NCI-H2196 treated with DMSO at 0.1 percent for 48 hours (cell line): ENCODE measurements around the gene CD109.
"Not testable (repeated sequence)": the region's sequence is repeated elsewhere in the genome, so short reads cannot be mapped to it uniquely, and the experiment has no call there.

Experiments
- DNase-seq: peaks from one replicate; lab custom pipeline; 2025; ENCODE audit not compliant: unreplicated experiment; lab: John Stamatoyannopoulos, UW

The CD109 gene

DNA sequence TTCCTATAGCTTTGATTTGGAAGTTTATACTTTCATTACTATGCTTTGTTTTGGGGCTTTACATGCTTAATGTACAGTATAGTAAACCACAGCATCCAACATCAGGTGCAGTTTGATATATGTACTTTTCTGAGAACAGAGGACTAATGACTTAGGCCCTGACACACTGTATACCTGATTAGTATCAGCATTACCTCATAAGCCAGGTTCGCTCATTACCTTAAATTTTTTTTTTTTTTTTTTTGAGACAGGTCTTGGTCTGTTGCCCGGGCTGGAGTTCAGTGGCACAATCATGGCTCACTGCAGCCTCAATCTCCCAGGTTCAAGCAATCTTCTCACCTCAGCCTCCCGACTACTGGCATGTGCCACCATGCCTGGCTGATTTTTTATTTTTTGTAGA, 28.4 kb downstream of the CD109 start:
- DNase-seq, result no peak

DNA sequence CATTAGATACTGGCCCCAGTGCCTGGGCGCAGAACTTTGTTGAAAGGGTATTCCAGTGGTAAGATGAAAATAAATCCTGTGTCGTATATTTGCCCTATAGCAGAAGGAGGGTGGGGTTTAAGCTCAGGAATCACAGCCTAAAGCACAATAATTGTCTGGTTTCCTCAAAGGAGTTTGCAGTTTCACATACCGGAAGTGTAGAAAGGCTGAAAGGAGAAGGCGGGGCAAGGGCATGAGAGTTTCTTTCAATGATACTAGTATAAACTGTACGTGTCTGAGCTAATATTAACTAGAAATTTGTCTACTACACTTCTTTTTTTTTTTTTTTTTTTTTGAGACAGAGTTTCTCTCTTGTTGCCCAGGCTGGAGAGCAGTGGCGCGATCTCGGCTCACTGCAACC, 29.2 kb downstream of the CD109 start:
- not testable (repeated sequence) for DNase-seq

GRCh38 chr6:73727114-73727513, 31.1 kb downstream of the CD109 start:
- no peak for DNase-seq

GRCh38 chr6:73728548-73729205, 32.7 kb downstream of the CD109 start:
- DNase-seq, result no peak

DNA sequence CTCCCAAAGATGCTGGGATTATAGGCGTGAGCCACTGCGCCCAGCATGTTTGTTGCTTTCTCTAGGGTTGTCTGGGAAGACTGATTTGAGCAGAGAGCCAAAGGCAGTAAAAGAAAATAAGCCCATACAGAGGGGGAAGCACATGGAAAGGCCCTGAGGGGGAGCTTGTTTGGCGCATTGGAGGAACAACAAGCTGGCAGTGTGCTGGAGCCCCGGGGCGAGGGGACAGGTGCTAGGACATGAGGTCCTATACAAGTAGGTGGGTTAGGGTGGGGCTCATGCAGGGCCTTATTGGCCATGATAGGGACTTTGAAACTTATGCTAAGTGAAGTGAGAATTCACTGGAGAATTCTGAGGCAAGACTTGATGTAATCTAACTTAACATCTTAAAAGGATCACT, 35.3 kb downstream of the CD109 start:
- no peak for DNase-seq

- DNase-seq, result peak; percentile 36
Observed at GRCh38 chr6:73732845-73733675, 37.1 kb downstream of the CD109 start.

- no peak for DNase-seq
Observed at GRCh38 chr6:73733791-73734190, 37.8 kb downstream of the CD109 start.

DNA sequence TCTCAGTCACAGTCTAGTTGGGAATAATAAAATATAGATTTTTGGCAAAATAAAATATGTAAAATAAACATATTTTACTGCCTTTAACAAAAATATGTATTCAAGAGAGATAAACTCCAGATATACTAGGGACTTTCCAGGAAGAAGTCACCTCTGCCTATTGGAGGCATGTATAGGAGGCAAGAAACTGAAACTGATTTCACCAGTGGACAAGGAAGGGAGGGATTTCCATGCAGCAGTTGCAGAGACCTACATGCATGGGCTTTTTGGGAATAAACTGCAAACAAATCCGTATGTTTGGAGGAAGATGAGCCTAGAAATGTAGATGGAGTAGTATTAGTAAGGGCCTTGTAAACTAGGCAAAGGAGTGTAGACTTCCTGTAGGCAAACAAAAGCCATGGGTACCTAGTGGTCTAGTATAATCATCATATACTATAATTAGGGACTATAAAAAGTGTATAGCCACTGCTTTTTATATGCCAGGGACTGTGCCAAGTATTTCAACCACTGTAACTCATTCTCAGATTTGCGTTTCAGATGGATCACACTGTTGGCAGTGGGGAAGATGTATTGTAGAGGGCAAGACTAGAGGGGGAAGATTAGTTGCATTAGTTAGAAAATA, 38.9 kb downstream of the CD109 start:
- DNase-seq, result no peak

- DNase-seq, result no peak
Observed at GRCh38 chr6:73738367-73739028, 42.5 kb downstream of the CD109 start.

GRCh38 chr6:73739096-73739495, 43.1 kb downstream of the CD109 start:
- peak; percentile 25 for DNase-seq

DNA sequence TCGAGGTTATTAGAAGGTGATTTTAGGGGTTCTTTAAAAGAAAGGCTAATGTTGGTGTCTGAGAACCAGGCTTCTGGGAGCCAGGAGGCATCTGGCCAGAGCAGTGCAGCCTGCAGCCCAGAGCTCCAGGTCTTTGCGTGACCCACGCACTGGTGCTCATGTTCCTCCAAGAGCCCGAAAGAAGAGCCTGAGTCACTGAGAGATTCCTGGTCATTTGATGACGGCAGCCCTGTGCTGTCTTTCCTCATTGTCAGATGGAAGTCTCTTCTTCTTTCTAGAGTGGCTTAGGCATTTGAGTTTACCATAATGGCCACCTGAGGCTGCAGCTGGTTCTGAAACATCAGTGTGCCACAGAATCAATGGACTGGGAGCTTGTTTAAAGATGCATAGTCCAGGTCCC, 46.4 kb downstream of the CD109 start:
- no peak for DNase-seq

GRCh38 chr6:73743081-73743480, 47.1 kb downstream of the CD109 start:
- DNase-seq, result no peak

DNA sequence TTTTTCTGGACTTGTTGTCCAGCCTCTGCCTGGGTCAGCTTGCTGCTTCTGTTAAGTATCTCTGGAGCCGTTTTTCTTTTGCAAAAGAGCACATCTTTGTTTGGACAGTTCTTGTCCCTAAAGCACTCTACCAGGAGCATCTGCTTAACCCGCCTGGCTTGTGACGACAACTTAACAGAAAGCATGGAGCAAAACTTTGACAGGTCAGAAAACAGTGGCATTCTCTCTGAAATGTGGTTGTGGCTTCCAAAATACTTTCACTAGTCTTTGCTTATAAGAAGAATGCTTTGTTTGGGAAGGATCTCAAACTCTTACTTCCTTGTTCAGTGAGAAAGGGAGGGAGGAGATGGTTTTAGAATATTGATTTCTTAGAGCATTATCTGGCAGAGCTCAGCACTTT, 47.6 kb downstream of the CD109 start:
- DNase-seq, result no peak

DNA sequence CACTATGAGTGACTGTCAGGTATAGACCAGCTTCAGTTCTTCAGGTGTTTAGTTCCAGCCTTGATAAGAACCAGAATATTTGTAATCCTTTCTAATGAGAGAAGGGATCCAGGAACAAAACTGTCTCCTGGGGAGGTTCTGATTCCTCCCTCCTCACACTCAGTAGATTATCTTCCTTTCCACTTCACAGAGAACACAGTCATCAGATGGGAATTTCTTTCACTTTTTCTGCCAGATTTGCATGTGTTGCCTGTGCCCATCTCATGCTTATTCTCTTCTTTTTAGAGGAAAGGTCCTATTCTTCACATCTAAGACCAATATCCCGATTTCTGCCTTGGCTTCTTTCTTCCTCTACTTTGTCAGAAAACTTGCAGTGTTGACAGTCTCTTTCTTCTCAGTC, 50.8 kb downstream of the CD109 start:
- DNase-seq, result no peak

DNA sequence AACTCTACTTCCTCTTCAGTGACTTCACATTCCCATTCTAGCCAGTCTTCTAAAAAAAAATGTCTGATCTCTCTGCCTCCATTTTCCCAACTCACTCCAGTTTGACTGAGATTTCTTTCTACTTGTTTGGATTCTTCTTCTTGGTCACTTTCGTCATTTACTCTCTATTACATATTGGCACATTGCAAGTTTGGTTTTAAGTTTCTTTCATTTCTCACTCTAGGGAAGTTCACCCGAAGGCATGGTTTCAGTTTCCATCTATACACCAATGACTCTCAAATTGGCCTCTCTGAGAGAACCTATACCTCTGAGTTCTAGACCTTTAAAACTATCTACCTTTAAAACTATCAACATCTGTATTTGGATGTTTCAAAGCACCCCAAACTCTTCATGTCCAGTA, 51.3 kb downstream of the CD109 start:
- DNase-seq, result no peak

- DNase-seq, result no peak
Observed at GRCh38 chr6:73752943-73753342, 56.9 kb downstream of the CD109 start.

- DNase-seq, result no peak
Observed at GRCh38 chr6:73766040-73766439, 70.0 kb downstream of the CD109 start.

DNA sequence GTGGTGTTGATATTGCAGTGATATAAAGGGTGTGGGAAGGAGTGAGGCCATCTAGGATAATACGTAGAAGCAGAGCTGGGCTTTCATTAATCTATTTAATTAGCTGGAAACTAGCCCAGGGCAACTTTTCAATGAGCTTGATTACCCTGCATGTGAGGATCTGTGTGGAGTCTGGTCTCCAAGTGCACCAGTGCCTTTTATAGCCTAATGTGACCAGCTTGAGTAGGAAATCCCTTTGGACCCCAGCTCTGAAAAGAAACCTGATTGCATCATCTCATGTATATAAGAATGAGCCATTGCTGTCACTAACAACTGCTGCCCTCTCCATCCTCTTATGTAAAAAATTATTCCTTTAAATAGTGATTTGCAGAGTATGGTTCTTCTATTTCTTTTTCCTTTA, 72.6 kb downstream of the CD109 start:
- DNase-seq, result no peak

GRCh38 chr6:73769976-73770375, 74.0 kb downstream of the CD109 start:
- DNase-seq, result no peak

GRCh38 chr6:73774311-73774774, 78.3 kb downstream of the CD109 start:
- no peak for DNase-seq

- DNase-seq, result no peak
Observed at GRCh38 chr6:73779943-73780342, 83.9 kb downstream of the CD109 start.

DNA sequence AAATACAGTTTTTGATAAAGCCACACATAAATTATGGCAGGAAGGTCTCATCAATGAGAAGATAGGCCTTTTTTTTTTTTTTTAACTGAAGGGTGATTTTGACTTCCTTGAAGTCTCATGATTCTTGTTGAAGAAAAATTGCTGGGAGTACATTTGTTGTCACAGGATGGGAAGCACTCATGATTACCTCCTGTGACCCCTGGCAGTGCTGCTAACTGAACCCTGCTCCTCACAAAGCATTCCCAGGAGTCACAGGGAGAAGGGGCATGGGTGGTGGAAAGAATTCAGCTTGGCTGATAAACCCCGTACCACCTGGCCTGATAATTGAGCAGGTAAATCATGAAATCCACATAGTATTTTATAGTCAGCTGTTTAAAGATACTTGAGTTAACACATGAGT, 86.9 kb downstream of the CD109 start:
- DNase-seq, result no peak
